ENCODE data around the gene GART.
A peak's percentile ranks its signal among the peaks of the same experiment; 100 is the strongest.

The GART gene

DNA sequence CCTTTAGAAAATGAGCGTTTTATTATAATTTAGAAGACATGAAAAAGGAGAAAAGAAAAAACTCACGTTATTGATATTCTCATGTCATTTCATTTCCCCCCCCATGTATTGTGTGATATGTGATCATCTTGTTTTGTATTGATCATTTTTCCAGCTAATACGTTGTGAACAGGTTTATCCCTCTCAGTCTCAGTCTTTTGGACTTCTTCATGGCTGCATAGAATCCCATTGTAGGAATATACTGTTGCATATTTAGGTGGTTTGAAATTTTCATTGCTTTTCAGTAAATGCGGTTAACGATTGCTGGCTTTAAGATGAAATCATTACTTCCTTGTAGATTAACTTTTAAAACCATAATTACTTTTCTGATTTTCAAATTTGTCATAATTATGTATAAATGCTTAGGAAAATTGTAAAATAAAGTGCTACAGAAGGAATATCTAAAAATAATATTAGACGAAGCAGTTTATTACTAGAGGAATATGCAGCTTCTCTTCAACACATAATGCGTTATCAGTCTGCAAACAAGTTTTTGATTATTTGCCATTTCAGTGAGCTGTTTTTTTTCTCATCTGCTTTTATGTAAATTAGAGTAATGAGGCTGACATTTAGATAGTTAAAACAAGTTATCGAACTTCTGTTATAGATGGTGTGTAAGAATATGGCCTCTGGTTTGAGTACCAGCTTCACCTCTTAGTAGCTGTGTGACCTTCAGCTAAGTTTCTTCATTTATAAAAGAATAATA is 2.7 kb upstream of the GART start:
- no peak for DNase-seq
- no peaks in the 10 kb centered on the region for H3K27me3 ChIP-seq (ENCODE audit: insufficient read depth, low read depth, severe bottlenecking)
- TF ChIP-seq, protein P1, sequence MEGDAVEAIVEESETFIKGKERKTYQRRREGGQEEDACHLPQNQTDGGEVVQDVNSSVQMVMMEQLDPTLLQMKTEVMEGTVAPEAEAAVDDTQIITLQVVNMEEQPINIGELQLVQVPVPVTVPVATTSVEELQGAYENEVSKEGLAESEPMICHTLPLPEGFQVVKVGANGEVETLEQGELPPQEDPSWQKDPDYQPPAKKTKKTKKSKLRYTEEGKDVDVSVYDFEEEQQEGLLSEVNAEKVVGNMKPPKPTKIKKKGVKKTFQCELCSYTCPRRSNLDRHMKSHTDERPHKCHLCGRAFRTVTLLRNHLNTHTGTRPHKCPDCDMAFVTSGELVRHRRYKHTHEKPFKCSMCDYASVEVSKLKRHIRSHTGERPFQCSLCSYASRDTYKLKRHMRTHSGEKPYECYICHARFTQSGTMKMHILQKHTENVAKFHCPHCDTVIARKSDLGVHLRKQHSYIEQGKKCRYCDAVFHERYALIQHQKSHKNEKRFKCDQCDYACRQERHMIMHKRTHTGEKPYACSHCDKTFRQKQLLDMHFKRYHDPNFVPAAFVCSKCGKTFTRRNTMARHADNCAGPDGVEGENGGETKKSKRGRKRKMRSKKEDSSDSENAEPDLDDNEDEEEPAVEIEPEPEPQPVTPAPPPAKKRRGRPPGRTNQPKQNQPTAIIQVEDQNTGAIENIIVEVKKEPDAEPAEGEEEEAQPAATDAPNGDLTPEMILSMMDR (IDR thresholded peaks at IDR 0.05; ENCODE audit: low read depth, low read length), result no peak
- peak overlapping the region; percentile 96 for H3K4me3 ChIP-seq (ENCODE audit: low read depth, low read length)
- peak overlapping the region; percentile 100 for H3K27ac ChIP-seq
- H3K36me3 ChIP-seq, result peaks cover 66% of the 10 kb centered on the region
- no peaks in the 10 kb centered on the region for H3K9me3 ChIP-seq (ENCODE audit: severe bottlenecking)

DNA sequence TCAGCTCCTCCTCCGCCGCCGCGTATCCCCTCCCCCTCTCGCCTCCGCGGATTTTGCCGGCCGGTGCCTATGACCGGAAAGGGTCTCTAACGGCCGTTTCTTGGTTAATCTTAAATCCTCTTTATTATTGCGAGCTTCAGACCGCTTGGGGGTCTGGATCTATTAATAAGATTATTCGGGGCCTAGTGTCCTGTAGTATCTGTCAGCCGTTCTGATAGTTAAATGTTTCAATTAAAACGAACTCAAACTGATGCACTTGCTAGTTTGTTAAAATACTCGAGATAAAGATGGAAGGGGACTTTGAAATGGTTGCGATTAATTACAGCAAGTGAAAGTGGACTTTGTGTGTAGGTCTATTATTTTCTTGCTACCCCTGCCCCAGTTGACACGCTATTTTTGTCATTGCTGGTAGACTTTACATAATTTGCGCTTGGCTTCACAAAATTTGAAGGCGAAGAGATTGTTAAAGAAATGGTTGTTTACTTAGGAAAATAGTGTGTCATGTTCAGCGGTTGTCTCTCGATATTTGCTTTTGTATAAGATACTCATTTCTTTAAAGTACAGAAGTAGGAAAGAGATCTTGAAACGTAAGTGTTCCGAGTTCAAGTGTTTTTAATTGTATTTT is 1.7 kb upstream of the GART start:
- H3K4me3 ChIP-seq (ENCODE audit: low read depth, low read length), result peak overlapping the region; percentile 96
- peak; percentile 91 for DNase-seq
- TF ChIP-seq, protein P1 (IDR thresholded peaks at IDR 0.05; ENCODE audit: low read depth, low read length), result no peak
- H3K27me3 ChIP-seq (ENCODE audit: insufficient read depth, low read depth, severe bottlenecking), result no peaks in the 10 kb centered on the region
- H3K9me3 ChIP-seq (ENCODE audit: severe bottlenecking), result no peaks in the 10 kb centered on the region
- H3K36me3 ChIP-seq, result peaks cover 66% of the 10 kb centered on the region
- peak overlapping the region; percentile 100 for H3K27ac ChIP-seq

DNA sequence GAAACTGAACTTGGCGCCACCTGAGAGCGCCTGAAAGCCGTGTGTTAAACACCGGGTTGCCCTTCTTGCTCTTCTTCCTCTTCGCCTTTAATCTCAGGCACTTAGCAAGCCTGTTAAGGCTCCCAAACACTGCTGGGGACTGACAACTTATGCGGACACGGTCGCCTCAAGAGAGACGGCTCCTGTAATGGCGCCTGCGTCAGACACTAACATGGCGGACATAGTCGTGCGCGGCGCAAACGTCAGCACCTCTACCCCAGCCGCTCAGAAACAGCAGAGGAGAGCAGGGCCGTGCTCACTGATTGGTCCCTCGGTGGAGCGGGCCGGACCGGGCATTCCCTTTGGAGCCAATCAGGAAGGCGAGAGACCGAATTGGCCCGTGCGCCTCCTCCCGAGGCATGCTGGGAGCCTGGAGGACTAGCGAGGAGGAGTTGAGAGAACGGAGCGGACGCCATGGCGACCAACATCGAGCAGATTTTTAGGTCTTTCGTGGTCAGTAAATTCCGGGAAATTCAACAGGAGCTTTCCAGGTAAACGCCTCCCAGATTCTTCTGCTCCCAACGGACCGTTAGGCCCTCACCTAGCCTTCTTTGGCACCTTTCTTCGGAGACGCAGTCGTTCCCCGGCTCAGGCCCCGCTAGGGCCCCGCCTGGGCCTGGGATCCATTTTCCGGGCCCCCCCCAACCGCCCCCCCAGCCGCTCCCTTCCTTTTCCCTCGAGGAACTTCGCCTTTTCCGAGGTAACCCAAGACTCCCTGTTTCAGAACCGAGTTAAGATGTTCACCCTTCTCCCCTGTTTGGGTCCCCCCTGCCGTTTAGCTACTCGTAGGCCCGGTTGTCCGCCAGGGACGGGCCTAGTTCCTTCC is 955 bp upstream of the GART start, which contains the start of gene SON:
SON (plus strand) TSS at position 399 of the 865 bp plus-strand sequence; CDS start at position 454, 55 bp downstream.
- Histone ChIP-seq H3K36me3 (peaks cover 66% of the 10 kb centered on the region), H3K9me3 (ENCODE audit: severe bottlenecking) (no peaks in the 10 kb centered on the region), H3K27ac (peak within 1 kb of the TSS; percentile 100), H3K27me3 (ENCODE audit: insufficient read depth, low read depth, severe bottlenecking) (no peaks in the 10 kb centered on the region), H3K4me3 (ENCODE audit: low read depth, low read length) (peak within 1 kb of the TSS; percentile 96)
- TF ChIP-seq, protein P1 (IDR thresholded peaks at IDR 0.05; ENCODE audit: low read depth, low read length), result no peak
- peak; percentile 100 for DNase-seq

DNA sequence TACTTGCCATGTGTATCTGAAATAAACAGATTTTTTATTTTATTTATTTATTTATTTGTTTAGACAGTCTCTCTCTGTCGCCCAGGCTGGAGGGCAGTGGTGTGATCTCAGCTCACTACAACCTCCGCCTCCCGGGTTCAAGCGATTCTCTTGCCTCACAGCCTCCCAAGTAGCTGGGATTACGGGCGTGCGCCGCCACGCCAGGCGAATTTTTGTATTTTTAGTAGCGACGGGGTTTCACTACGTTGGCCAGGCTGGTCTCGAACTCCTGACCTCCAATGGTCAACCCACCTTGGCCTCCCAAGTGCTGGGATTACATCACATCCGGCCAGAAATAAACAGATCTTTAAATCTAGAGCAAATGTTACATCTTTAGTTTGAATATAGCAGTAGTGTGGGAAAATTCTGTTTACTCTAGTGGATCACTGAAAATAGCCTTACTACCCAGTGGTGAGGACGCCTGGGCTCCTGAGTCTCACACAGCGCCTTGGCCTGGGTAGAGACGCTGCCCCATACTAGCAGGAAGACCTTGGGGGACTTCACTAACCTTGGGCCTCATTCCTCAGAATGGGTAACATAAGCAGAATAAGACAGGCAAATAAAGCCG is 709 bp downstream of the GART start:
- TF ChIP-seq, protein P1 (IDR thresholded peaks at IDR 0.05; ENCODE audit: low read depth, low read length), result no peak
- Histone ChIP-seq H3K27me3 (ENCODE audit: insufficient read depth, low read depth, severe bottlenecking) (no peaks in the 10 kb centered on the region), H3K36me3 (peaks cover 68% of the 10 kb centered on the region), H3K4me3 (ENCODE audit: low read depth, low read length) (peak overlapping the region; percentile 96), H3K9me3 (ENCODE audit: severe bottlenecking) (no peaks in the 10 kb centered on the region), H3K27ac (peak overlapping the region; percentile 100)
- DNase-seq, result no peak

DNA sequence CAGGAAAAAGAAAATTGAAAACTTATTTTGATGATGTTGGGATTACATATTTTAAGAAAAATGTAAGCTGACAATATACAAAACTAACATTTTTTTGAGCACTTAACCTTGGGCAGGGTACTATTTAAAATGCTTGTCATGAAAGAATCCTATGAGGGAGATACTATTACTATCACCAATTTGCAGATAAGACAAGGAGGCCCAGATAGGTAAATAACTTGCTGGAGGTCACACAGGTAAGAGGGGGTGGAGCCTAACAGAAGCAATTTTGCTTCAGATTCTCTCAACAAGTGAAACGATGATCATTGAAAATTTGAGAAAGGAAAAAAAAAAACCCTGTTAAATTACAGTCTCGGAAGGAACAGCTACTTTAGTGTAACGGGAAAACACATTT is 1.2 kb downstream of the GART start:
- DNase-seq, result no peak
- Histone ChIP-seq H3K27ac (no peak overlapping the region; the same call in 1 of the 2 replicates), H3K36me3 (peaks cover 70% of the 10 kb centered on the region), H3K9me3 (ENCODE audit: severe bottlenecking) (no peaks in the 10 kb centered on the region), H3K27me3 (ENCODE audit: insufficient read depth, low read depth, severe bottlenecking) (no peaks in the 10 kb centered on the region), H3K4me3 (ENCODE audit: low read depth, low read length) (peak overlapping the region; percentile 96; the same call in 1 of the 2 replicates)
- TF ChIP-seq, protein P1 (IDR thresholded peaks at IDR 0.05; ENCODE audit: low read depth, low read length), result no peak

All from WERI-Rb-1 (cell line).